22Rv1 (cell line): Measurements from ENCODE around the gene CDH24.

Experiments
- H3K27ac ChIP-seq: fragments of 450-650 bp; 2 replicates; pipeline ENCODE4 v1.5.1; 2017
- ZFX ChIP-seq: fragments of 450-650 bp; IDR thresholded peaks from 2 replicates; pipeline ENCODE4 v1.6.1; 2017; ENCODE audit warnings: antibody characterized with exemption, borderline replicate concordance
- TF ChIP-seq, protein P1 (sequence below): fragments of 450-650 bp; IDR thresholded peaks from 2 replicates; pipeline ENCODE4 v1.5.1; 2017; ENCODE audit warnings: mild to moderate bottlenecking

Gene CDH24

DNA sequence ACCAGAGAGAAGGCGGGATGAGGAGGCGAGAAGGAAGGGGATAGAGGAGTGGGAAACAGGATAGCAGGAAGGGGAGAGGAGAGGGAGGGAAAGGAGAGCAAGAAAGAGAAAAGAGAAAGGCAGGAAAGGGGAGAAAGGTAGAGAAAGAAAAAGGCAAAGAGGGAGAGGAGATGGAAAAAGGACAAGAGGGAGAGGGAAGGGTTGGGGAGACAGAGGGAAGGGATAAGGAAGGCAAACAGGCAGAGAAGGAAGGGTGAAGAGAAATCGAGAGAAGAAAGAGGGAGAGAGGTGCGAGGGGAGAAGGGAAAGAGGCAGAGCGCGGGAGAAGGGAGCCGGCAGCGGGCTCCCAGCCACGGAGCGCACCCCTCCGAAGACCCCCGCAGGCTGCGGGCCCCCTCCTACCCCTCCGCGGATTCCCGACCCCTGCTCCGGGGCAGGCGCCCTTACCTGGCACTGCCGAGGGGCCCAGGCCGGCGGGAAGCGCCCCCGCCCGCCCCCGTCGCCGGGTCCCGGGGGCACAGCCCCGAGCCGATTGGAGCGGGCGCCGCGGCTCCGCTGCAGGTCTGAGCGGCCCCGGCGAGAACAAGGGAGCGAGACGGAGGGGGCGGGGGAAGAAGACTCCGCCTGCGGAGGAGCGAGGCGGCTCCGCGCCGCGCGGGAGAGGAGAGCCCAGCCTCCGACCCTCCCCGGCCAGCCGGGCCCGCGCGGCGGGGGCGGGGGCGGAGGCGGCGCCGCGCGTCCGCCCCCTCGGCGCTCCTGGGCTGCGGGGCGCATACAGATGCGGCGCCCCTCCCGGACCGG lies at the start of gene CDH24:
TSS of gene CDH24 (minus strand) at position 565 of the 801 bp plus-strand sequence. CDS start 1,787 bp downstream, outside the sequence.
- TF ChIP-seq, protein P1, sequence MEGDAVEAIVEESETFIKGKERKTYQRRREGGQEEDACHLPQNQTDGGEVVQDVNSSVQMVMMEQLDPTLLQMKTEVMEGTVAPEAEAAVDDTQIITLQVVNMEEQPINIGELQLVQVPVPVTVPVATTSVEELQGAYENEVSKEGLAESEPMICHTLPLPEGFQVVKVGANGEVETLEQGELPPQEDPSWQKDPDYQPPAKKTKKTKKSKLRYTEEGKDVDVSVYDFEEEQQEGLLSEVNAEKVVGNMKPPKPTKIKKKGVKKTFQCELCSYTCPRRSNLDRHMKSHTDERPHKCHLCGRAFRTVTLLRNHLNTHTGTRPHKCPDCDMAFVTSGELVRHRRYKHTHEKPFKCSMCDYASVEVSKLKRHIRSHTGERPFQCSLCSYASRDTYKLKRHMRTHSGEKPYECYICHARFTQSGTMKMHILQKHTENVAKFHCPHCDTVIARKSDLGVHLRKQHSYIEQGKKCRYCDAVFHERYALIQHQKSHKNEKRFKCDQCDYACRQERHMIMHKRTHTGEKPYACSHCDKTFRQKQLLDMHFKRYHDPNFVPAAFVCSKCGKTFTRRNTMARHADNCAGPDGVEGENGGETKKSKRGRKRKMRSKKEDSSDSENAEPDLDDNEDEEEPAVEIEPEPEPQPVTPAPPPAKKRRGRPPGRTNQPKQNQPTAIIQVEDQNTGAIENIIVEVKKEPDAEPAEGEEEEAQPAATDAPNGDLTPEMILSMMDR, result no peak
- TF ChIP-seq ZFX, result no peak
- peak within 1 kb of the TSS; percentile 90 for H3K27ac ChIP-seq

- TF ChIP-seq ZFX, result no peak
- H3K27ac ChIP-seq, result no peak overlapping the region
Measured at GRCh38 chr14:23106747-23107045, 49.4 kb upstream of the CDH24 start.

DNA sequence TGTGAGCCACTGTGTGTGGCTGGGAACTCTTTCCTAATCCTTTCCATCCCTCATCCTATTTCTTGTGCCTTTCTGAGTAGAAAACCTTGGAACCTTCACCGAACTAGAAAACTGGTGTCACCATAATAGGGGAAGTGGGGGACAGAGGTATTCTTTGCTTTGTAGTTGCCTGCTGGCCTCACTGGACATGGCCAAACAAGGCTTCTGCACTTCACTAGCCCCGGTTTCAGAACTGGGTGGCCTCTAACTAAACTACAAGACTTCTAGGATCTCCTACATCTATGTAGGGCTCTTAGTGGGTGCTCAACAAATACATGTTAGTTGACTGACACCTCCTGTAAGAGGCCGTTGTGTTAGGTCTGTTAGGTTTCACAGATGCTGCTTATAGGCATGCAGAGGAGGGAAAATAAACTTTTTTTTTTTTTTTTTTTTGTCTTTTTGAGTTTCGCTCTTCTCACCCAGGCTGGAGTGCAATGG lies 48.1 kb upstream of the CDH24 start:
- TF ChIP-seq, protein P1, result no peak
- no peak for TF ChIP-seq ZFX
- H3K27ac ChIP-seq, result no peak overlapping the region

GRCh38 chr14:23104591-23105347 lies 47.4 kb upstream of the CDH24 start, which contains the start of gene CIROP:
Gene CIROP (minus strand): TSS chr14:23104989. CDS start chr14:23104920, 69 bp downstream.
- no peak within 1 kb of the TSS for H3K27ac ChIP-seq
- no peak for TF ChIP-seq ZFX
- TF ChIP-seq, protein P1, result no peak

- no peak overlapping the region for H3K27ac ChIP-seq
- TF ChIP-seq, protein P1, result no peak
- TF ChIP-seq ZFX, result no peak
Measured at GRCh38 chr14:23104070-23104590, 46.8 kb upstream of the CDH24 start.

DNA sequence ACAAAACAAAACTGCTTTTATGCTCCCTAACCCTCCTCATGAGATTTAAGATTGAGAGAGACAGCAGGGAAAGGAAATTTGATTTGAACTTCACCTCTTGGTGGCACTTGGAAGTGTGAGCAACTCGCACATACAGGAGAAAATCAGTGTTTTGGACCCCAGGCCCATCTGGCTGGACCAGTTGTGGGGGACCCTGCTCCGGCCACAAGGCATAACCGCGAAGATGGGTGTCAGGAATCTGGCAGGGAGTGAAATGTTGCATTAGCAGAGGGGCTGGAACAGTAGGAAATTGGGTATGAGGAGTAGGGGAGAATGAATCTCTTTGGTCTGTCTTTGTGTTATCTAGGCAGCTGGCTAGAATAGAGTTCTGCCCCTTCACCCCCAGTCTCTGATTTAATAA lies 46.3 kb upstream of the CDH24 start:
- no peak overlapping the region for H3K27ac ChIP-seq
- TF ChIP-seq ZFX, result no peak
- TF ChIP-seq, protein P1, result no peak

GRCh38 chr14:23102801-23103200 lies 45.5 kb upstream of the CDH24 start:
- no peak for TF ChIP-seq ZFX
- TF ChIP-seq, protein P1, result no peak
- H3K27ac ChIP-seq, result no peak overlapping the region
